H9 (cell line): ENCODE measurements around the gene RAB3C. TPM values are rescaled to one million over a fixed set of nuclear protein-coding genes. Genes with fewer than 3 reads are reported as not detected.

Experiments
- DNase-seq: peaks from one replicate; pipeline ENCODE4 v3.0.0-alpha.2; 2017
- H2AFZ ChIP-seq: one replicate; pipeline ENCODE4 v1.6.1; 2013; ENCODE audit warnings: mild to moderate bottlenecking, low read length, control low read depth, moderate library complexity
- H2AK5ac ChIP-seq: 2 replicates; pipeline ENCODE4 v1.6.1; 2013; ENCODE audit warnings: low read length, control low read depth, mixed read lengths; ENCODE audit not compliant: insufficient read length
- H2BK120ac ChIP-seq: one replicate; pipeline ENCODE4 v1.6.1; 2013; ENCODE audit warnings: low read depth, mild to moderate bottlenecking, low read length, control low read depth, inconsistent platforms; ENCODE audit not compliant: poor library complexity, severe bottlenecking
- H2BK12ac ChIP-seq: 2 replicates; pipeline ENCODE4 v1.6.1; 2013; ENCODE audit warnings: low read length, control low read depth, mixed read lengths, low read depth; ENCODE audit not compliant: insufficient read length
- H2BK15ac ChIP-seq: 2 replicates; pipeline ENCODE4 v1.6.1; 2013; ENCODE audit warnings: low read depth, low read length, control low read depth
- H2BK20ac ChIP-seq: one replicate; pipeline ENCODE4 v1.6.1; 2013; ENCODE audit warnings: low read depth, mild to moderate bottlenecking, low read length, control low read depth, inconsistent platforms; ENCODE audit not compliant: poor library complexity, severe bottlenecking
- H2BK5ac ChIP-seq: 2 replicates; pipeline ENCODE4 v1.6.1; 2013; ENCODE audit warnings: low read length, control low read depth, mixed read lengths; ENCODE audit not compliant: insufficient read length
- H3K14ac ChIP-seq: 2 replicates; pipeline ENCODE4 v1.6.1; 2013; ENCODE audit warnings: low read length, control low read depth; ENCODE audit not compliant: insufficient read depth
- H3K18ac ChIP-seq: 2 replicates; pipeline ENCODE4 v1.6.1; 2013; ENCODE audit warnings: low read depth, mild to moderate bottlenecking, mixed read lengths, low read length, control low read depth; ENCODE audit not compliant: insufficient read length
- H3K23ac ChIP-seq: 2 replicates; pipeline ENCODE4 v1.6.1; 2013; ENCODE audit warnings: low read length, control low read depth, mixed read lengths, low read depth; ENCODE audit not compliant: insufficient read length
- H3K23me2 ChIP-seq: 2 replicates; pipeline ENCODE4 v1.6.1; 2013; ENCODE audit warnings: low read depth, mild to moderate bottlenecking, mixed read lengths, low read length, control low read depth; ENCODE audit not compliant: insufficient read length, poor library complexity, severe bottlenecking
- H3K27ac ChIP-seq: 2 replicates; pipeline ENCODE4 v1.5.1; 2013; ENCODE audit warnings: low read length, control low read depth, mixed read lengths, low read depth; ENCODE audit not compliant: insufficient read length
- H3K27me3 ChIP-seq: 2 replicates; pipeline ENCODE4 v1.6.1; 2013; ENCODE audit warnings: low read length, control low read depth, inconsistent platforms; ENCODE audit not compliant: insufficient read depth
- H3K4ac ChIP-seq: 2 replicates; pipeline ENCODE4 v1.6.1; 2013; ENCODE audit warnings: low read depth, mild to moderate bottlenecking, control low read depth, inconsistent platforms, low read length, moderate library complexity
- H3K4me1 ChIP-seq: 2 replicates; pipeline ENCODE4 v1.6.1; 2013; ENCODE audit warnings: low read length, control low read depth, inconsistent platforms; ENCODE audit not compliant: insufficient read depth
- H3K4me2 ChIP-seq: 2 replicates; pipeline ENCODE4 v1.6.1; 2013; ENCODE audit warnings: low read length, control low read depth, mixed read lengths; ENCODE audit not compliant: insufficient read length, insufficient read depth
- H3K56ac ChIP-seq: 2 replicates; pipeline ENCODE4 v1.6.1; 2013; ENCODE audit warnings: low read depth, mild to moderate bottlenecking, mixed read lengths, low read length, control low read depth; ENCODE audit not compliant: insufficient read length
- H3K79me1 ChIP-seq: 2 replicates; pipeline ENCODE4 v1.6.1; 2013; ENCODE audit warnings: low read depth, mild to moderate bottlenecking, moderate library complexity, low read length, control low read depth, inconsistent platforms; ENCODE audit not compliant: insufficient read depth, poor library complexity, severe bottlenecking
- H3K79me2 ChIP-seq: 2 replicates; pipeline ENCODE4 v1.6.1; 2013; ENCODE audit warnings: low read length, control low read depth, inconsistent platforms; ENCODE audit not compliant: insufficient read depth
- H3K9ac ChIP-seq: 2 replicates; pipeline ENCODE4 v1.6.1; 2013; ENCODE audit warnings: low read length, control low read depth, mixed read lengths; ENCODE audit not compliant: insufficient read length; ENCODE audit errors: extremely low read depth
- H3K9me3 ChIP-seq: one replicate; pipeline ENCODE4 v1.6.1; 2013; ENCODE audit warnings: low read depth, low read length, inconsistent platforms; ENCODE audit not compliant: control insufficient read depth
- H3T11ph ChIP-seq: one replicate; pipeline ENCODE4 v1.6.1; 2013; ENCODE audit warnings: mild to moderate bottlenecking, low read length, control low read depth, inconsistent platforms
- H4K20me1 ChIP-seq: one replicate; pipeline ENCODE4 v1.6.1; 2013; ENCODE audit not compliant: control insufficient read depth, insufficient read length, insufficient read depth
- H4K5ac ChIP-seq: 2 replicates; pipeline ENCODE4 v1.6.1; 2013; ENCODE audit warnings: low read depth, mild to moderate bottlenecking, mixed read lengths, low read length, control low read depth; ENCODE audit not compliant: insufficient read length
- H4K8ac ChIP-seq: replicated peaks from 2 replicates; pipeline ENCODE4 v1.6.1; 2013; ENCODE audit warnings: low read length, control low read depth, mixed read lengths, low read depth; ENCODE audit not compliant: insufficient read length
- H4K91ac ChIP-seq: 2 replicates; pipeline ENCODE4 v1.6.1; 2013; ENCODE audit warnings: low read depth, mild to moderate bottlenecking, moderate library complexity, mixed read lengths, low read length, control low read depth; ENCODE audit not compliant: insufficient read length
- H3K27ac Mint-ChIP-seq, 3 experiments: 2 replicates in 2 of 3; 3 replicates in 1 of 3; pipeline ENCODE4 v1.8.0; 2020 to 2021; ENCODE audit warnings: mixed read lengths in 3 of 3, mild to moderate bottlenecking in 1 of 3, moderate library complexity in 1 of 3
- H3K27me3 Mint-ChIP-seq: 2 replicates; pipeline ENCODE4 v1.8.0; 2021; ENCODE audit warnings: low read depth, mild to moderate bottlenecking, moderate library complexity, mixed read lengths
- H3K36me3 Mint-ChIP-seq, 3 experiments: 2 replicates in 2 of 3; 3 replicates in 1 of 3; pipeline ENCODE4 v1.8.0; 2020 to 2021; ENCODE audit warnings: low read depth in 3 of 3, mixed read lengths in 3 of 3; ENCODE audit not compliant: insufficient read depth in 1 of 3
- H3K4me1 Mint-ChIP-seq, 2 experiments: 2 replicates each; pipeline ENCODE4 v1.8.0; 2020; ENCODE audit warnings: mixed read lengths in 2 of 2
- H3K4me3 Mint-ChIP-seq, 2 experiments: 2 replicates in 1 of 2; 3 replicates in 1 of 2; pipeline ENCODE4 v1.8.0; 2020 to 2021; ENCODE audit warnings: mild to moderate bottlenecking in 2 of 2, mixed read lengths in 2 of 2, moderate library complexity in 1 of 2
- H3K9me3 Mint-ChIP-seq, 2 experiments: 2 replicates in 1 of 2; 3 replicates in 1 of 2; pipeline ENCODE4 v1.8.0; 2020; ENCODE audit warnings: mild to moderate bottlenecking in 2 of 2, mixed read lengths in 2 of 2, moderate library complexity in 1 of 2
- CTCF ChIP-seq: fragments of 200-600 bp; sonication (generic); conservative IDR thresholded peaks from 3 replicates; pipeline ENCODE4 v1.8.0; 2021; ENCODE audit warnings: antibody characterized with exemption, mild to moderate bottlenecking
- WGBS: extraction: QIAGEN DNeasy Blood & Tissue Kit; methylation state at CpG from one replicate; pipeline ENCODE4 v1.1.7; 2013; ENCODE audit warnings: missing lambda C conversion rate, low lambda C conversion rate, mixed read lengths; ENCODE audit not compliant: insufficient read length; ENCODE audit errors: extremely low coverage; 5-methylcytosine and 5-hydroxymethylcytosine counted together
- total RNA-seq: library from RNA; stranded (reverse); gene quantifications from 2 replicates; pipeline ENCODE4 v1.2.1, GENCODE V29; 2021

Gene RAB3C
- total RNA-seq, 1 experiment from 2014 or later, result 16.3 TPM

GRCh38 chr5:58886315-58887207 lies 303.7 kb downstream of the RAB3C start:
- H3K18ac ChIP-seq, result no peak overlapping the region
- no peak overlapping the region for H2BK120ac ChIP-seq
- H3K14ac ChIP-seq, result no peak overlapping the region
- no peak overlapping the region for H4K91ac ChIP-seq
- H3K4me1 ChIP-seq, result no peaks in the 10 kb centered on the region; the same call in 1 of the 2 replicates
- no peaks in the 10 kb centered on the region for H3K79me1 ChIP-seq
- no peaks in the 10 kb centered on the region for H4K20me1 ChIP-seq
- H3K27me3 ChIP-seq, result no peaks in the 10 kb centered on the region
- H3K27ac ChIP-seq, result no peak overlapping the region
- no peak overlapping the region for H2AK5ac ChIP-seq
- H4K5ac ChIP-seq, result no peak overlapping the region
- H3T11ph ChIP-seq, result no peak overlapping the region
- no peak overlapping the region for H3K4ac ChIP-seq
- Mint-ChIP-seq H3K4me3 (no peak overlapping the region), H3K4me1 (peaks cover 18 to 19% of the 10 kb centered on the region in 2 experiments), H3K36me3 (peaks cover 0 to 4% (median 2%) of the 10 kb centered on the region in 3 experiments; a peak in 3 of 7 replicates), H3K27ac (no peak overlapping the region; a peak in 1 of 7 replicates), H3K27me3 (peaks cover 9% of the 10 kb centered on the region), H3K9me3 (peaks cover 5 to 10% of the 10 kb centered on the region in 2 experiments)
- H2BK15ac ChIP-seq, result no peak overlapping the region
- DNase-seq, result peak; percentile 86
- H3K23me2 ChIP-seq, result no peaks in the 10 kb centered on the region
- no peak overlapping the region for H2BK20ac ChIP-seq
- peak; percentile 94 for TF ChIP-seq CTCF
- peak overlapping the region; percentile 56 for H2AFZ ChIP-seq
- H2BK5ac ChIP-seq, result no peak overlapping the region
- no peaks in the 10 kb centered on the region for H3K79me2 ChIP-seq
- no peak overlapping the region for H3K9ac ChIP-seq
- no peaks in the 10 kb centered on the region for H3K9me3 ChIP-seq
- H3K23ac ChIP-seq, result no peak overlapping the region
- no CpG with 5 or more reads among the region's 14 CpGs for WGBS
- no peak overlapping the region for H2BK12ac ChIP-seq
- no peak overlapping the region for H3K4me2 ChIP-seq
- no peak overlapping the region for H3K56ac ChIP-seq
- H4K8ac ChIP-seq, result no peak overlapping the region
